Adrenal gland (tissue), 5 donors: ENCODE data around the gene LAMC3.
"Not testable (repeated sequence)": the region's sequence is repeated elsewhere in the genome, so short reads cannot be mapped to it uniquely, and the experiment has no call there.

Experiments used
- CTCF ChIP-seq, 6 experiments: fragments of 450-650 bp in 4 of 6; fragments of 200-600 bp in 2 of 6; sonication (generic) in 1 of 6; IDR thresholded peaks; 1 replicate in 5 of 6; 2 replicates in 1 of 6; pipeline versions ENCODE4 v1.5.1 to v1.8.0; 2016 to 2021; ENCODE audit warnings: antibody characterized with exemption in 6 of 6, mild to moderate bottlenecking in 2 of 6, moderate library complexity in 1 of 6
- POLR2A ChIP-seq, 2 donors: fragments of 450-650 bp; IDR thresholded peaks; one replicate each; pipeline ENCODE4 v1.6.1; 2017; ENCODE audit warnings: antibody characterized with exemption in 2 of 2, mild to moderate bottlenecking in 2 of 2, moderate library complexity in 1 of 2
- donor health status: DM: no; HTN: no; CAD: no.

- not testable (repeated sequence) for TF ChIP-seq CTCF, POLR2A (IDR thresholded peaks at IDR 0.05)
Measured at GRCh38 chr9:131034749-131035148, 25.8 kb downstream of the LAMC3 start.
